GM19351 (cell line): ENCODE results near the gene NUDT3.
A peak's percentile ranks its signal among the peaks of the same experiment; 100 is the strongest.
"Not testable (repeated sequence)": the region's sequence is repeated elsewhere in the genome, so short reads cannot be mapped to it uniquely, and the experiment has no call there.

ENCODE experiments used
- ATAC-seq: cut with Tn5 transposase; IDR thresholded peaks from one replicate; pipeline ENCODE4 v1.9.1; 2021; ENCODE audit warnings: mild to moderate bottlenecking, moderate library complexity; ENCODE audit not compliant: unreplicated experiment

The NUDT3 gene

DNA sequence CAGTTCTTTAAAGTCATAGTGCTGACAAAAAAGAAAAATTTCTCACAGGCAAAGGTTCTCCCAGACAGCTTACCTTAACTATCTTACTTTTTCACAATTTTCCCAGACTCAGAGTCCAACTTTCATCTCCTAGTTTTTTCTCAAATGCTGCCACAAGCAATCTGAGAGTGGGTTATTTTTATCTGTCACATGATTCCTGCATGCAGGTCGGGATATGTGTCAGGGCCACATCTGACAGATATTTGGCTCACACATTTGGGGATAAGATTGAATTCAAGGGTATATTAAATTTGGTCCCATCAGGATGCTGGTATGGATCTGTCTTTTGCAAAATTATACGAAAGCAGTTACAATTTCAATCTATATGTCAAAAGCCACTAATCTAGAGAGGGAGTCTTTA is 93.5 kb downstream of the NUDT3 start:
- no peak for ATAC-seq

DNA sequence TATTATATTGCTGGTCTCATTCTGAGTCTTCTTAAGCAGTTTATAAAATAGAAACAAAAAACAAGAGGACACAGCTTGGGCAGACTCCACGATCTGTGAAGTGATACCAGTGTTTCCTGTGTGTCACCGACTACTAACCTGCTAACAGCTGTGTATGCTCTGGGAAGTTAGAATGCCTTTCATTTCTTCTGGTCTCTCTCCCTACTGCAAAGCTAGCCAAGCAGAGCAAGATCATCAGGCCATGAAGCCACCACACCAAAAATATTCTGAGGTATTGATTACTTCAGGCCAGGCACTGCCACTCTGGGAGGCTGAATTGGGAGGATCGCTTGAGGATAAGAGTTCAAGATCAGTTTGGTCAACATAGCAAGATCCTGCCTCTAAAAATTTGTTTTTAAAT is 96.7 kb downstream of the NUDT3 start:
- peak; percentile 89 for ATAC-seq

DNA sequence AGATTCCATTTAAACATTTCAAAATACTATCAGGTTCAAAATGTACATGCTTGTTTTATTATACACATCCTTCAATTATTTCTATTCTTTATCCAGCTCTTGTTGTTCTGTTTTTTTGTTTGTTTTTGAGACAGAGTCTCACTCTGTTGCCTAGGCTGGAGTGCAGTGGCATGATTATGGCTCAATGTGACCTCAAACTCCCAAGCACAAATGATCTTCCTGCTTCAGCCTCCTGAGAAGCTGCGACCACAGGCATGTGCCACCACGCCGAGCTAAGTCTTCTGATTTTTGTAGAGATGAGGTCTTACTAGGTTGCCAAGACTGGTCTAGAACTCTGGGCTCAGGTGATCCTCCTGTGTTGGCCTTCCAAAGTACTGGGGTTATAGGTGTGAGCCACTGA is 99.5 kb downstream of the NUDT3 start:
- ATAC-seq, result no peak

DNA sequence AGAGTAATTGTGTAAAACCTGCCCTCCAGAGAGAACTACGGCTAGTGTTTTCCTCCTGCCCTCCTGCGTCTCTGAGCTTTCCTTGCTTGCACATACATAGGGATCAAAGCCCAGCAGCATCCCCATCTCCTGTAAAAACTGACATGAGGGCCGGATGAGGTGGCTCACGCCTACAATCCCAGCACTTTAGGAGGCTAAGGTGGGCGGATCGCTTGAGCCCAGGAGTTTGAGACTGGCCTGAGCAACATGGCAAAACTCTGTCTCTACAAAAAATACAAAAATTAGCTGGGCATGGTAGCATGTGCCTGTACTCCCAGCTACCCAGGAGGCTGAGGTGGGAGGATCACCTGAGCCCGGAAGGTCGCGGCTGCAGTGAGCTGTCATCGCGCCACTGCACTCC is 103.3 kb downstream of the NUDT3 start:
- ATAC-seq, result no peak

DNA sequence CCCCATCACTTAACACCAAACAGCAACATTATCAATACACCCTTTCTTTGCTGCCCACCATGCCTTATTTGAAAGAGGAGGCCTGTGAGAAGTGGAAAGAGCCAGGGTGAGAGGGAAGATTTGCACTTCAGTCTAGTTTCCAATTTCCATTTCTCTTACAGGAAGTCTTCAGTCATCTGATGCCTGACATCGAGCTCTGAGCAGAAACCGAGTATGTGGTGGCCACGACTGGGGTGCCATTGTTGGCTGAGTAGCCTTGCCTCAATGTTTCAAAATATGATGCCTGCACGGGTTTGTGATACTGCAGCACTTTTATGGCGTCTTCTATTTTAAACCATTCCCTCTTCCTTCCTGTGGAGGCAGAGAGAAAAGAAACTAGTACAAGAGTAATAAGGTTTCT is 103.9 kb downstream of the NUDT3 start:
- ATAC-seq, result no peak

DNA sequence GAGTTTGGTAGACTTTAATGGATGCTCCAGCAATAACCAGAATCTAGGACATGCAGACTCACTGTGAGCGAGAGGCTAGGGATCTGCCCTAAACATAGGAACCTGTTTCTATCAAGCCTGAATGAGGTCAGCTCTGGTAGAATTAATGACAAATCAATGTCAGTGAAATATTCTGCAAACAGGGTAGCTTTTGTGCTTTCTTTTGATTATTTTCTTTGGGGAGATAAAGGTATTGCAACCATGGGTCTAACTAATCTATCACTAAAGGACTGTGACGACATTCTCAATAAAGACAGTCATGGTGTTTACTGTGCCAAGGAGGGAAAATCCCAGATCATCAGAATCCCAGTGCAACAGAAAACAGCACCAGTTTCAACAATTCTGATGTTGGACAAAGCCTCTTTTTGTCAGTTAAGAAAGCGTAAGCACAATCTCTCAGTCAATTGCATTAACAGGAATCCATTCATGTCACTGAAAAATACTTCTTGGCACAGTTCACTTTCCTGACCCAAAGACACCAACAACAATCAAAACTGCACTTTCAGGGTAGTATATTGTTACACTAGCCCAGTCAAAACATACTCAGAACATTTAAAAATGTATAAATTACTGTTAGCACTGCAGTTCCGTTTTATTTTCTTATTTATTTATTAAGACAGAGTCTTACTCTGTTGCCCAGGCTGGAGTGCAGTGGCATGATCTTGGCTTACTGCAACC is 106.9 kb downstream of the NUDT3 start:
- no peak for ATAC-seq

DNA sequence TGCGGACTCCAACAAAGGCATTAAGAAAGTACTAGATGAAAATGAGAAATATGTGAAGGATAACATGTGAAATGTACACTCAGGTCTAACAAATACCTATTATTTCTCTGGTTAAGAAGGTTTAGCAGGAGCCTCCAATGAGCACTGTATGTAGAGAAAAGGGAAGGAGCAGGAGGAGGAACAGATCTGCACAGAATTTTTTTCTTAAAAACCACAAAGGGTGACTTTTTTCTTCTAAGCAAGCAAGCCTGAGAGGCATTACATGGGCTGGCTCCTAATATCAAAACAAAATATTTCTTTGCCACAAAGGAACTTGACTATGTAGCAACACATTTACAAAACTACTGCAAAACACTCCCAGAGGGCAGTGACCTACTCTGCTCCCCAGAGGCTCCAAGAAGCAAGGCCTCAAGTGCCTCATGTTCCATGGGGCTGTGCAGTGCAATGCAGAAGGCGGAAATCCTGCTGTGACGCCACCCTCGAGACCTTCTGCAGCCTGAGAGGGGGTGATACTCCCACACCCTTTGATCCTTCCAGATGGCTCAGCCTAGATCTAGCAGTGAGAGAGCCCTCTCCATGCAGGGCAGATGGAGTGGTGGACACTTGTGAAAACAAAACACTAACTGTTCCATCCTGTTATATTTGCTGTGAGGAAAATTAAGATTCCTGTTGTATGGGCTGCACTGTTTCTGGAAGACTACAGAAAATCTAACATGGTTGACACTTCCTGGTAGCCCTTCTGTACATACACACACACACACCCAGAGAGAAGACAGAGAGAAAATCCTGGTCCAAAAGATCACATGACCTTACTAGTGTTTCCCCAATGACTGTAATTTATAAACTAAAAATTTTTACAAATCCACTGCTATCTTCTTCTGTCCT is 107.7 kb downstream of the NUDT3 start:
- ATAC-seq, result no peak

DNA sequence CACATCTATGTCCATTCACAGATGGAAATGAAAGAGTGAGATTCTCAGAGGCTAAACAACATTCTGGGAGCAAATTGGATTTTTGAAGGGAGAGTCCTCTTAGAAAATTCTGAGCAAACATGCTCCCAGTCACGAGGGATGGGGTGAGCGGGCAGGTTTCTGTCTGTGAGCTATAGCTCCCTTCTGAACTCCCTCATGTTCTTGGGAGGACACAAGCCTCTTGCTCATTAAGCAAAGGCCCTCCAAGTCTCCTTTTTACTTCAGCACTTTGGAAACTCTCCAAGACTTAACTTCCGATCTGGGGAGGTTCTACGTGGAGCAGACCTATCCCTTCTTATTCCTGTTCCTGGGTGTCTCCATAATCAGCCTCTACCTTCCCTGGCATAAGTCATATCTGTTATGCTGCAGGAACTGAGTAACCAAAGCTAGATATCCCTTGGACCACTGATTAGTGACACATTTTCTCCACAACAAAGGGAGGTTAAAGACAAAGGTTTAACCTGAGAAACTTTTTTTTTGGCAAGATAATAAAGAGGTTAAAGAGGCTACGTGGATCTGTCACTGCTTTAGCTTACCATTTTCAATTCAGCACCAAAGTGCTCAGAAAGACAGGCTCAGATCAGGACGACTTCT is 110.7 kb downstream of the NUDT3 start:
- no peak for ATAC-seq

DNA sequence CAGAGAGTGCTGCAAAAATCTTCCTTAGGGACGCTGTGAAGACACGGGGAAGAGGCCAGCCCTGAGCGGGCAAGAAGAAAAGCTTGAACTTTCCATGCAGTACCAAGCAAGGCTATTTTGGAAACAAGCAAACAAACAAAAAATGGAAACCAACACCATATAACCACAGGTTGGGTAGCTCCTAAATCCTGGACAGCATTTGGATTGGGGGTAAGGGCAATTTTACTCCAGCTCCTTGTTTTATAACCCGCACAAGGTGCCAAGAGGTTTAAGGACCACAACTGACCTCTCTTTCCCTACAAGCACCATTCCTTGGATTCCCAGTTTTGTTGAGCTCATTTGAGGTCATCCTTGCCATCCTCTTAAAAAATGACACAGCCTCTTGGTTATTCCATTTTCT is 112.3 kb downstream of the NUDT3 start:
- ATAC-seq, result no peak

DNA sequence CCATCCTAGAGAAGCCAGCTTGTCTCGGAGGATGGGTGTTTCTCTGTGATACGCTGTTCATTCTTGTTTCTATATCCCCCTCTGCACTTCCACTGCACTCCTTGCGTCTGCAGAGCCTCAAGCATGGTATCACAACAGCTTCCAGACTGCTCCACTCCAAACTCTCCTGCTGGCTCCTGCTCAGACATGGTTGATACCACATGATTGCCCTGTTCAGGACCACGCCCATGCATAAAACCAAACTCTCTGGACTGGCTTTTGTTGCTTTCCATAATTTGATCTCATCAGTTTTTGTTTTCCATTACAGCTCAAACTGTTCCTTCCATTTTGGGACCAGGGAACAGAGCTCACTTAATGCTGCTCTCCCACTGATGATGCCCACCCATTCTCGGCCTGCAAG is 113.6 kb downstream of the NUDT3 start:
- no peak for ATAC-seq

DNA sequence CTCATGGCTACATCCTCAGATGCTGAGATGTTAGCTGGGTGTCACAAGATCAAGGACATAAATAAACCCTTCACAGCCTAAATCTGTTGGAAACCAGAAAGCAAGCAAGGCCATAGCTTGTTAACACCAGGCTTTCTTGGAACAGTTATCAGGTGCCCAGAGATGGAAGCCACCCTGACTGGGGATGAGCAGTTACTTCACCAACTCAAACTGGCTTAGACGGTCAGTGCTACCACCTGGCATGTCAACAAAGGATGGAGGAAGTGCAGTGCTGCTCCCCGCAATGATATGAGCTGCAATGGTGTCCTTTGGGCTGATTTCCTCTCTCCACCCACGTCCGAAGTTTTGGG is 114.7 kb downstream of the NUDT3 start:
- no peak for ATAC-seq

DNA sequence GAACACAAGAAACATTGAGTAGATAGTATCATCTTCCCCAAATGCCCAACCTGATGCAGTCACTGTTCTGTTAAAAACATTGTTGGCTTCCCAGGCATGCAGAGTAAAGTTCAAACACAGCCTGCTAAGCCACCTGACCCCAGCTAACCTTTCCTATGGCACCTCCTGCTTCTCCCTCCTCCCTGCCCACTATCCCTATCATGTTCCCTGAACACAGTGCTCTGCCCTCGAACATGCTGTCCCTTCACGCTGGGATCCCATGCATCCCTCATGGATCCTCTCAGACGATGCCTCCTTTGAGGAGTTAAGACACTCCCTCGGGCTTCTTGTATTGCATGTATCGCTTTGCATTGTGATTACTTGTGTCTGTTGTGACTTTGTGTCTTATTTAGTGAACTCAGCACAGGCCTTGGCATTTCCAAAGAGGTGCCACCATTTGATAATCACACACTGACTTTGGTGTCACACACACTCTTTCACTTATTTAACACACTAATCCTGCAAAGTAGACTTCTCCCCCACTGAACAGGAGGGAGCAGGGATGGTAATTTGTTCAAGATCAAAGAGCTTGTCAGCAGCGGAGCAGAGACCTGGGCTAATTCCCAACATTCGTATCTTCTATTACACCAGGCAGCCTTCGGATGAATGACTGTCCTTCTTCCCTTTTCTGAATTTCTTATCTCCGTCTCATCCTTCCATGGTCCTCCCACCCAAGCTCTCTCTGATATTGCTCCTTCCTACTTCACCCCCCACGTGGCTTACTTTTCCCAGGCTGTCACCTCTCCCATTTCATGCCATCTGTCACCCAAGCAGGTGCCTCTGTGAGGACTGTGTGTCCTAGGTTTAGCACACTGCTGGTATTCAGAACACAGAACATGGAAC is 115.3 kb downstream of the NUDT3 start:
- no peak for ATAC-seq

DNA sequence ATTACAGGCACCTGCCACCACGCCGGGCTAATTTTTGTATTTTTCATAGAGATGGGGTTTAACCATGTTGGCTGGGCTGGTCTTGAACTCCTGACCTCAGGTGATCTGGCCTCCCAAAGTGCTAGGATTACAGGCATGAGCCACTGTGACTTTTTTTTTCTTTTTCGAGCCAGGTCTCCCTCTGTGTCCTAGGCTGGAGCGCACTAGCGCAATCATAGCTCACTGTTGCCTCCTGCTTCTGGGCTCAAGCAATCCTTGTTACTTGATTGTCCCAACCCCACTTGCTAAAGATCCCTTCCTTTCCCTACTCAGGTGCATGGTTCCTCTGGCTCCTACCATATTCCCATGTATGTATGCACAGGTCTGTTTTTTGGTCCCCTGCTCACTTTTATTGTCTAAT is 116.3 kb downstream of the NUDT3 start:
- no peak for ATAC-seq

DNA sequence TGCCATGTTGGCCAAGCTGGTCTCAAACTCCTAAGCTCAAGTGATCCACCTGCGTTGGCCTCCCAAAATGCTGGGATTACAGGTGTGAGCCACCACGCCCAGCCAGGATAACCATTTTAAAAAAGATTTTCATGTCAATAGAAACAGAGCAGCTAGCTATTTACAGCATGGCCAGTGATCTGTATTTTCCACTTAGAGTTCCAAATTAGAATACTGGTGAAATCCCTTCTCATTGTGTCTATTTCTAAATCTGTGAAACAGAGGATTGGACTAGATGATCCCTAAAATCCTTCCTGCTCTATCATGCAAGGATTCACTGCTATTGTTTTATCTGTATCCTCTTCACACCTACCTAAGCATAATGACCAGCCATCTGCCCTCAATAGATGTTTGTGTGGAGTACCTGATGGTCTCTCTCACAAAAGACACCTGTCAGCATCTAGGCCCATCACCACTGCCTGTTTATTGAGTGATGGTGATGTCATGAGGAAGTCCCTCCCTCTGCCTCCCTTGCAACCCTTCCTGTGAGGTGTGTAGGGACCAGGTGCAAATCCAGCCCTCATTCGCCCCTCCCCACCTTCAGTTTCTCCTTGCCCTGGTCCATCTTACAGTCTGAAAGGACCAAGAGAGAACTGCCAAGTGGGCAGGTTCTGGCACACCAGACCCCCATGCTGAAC is 117.2 kb downstream of the NUDT3 start:
- no peak for ATAC-seq

DNA sequence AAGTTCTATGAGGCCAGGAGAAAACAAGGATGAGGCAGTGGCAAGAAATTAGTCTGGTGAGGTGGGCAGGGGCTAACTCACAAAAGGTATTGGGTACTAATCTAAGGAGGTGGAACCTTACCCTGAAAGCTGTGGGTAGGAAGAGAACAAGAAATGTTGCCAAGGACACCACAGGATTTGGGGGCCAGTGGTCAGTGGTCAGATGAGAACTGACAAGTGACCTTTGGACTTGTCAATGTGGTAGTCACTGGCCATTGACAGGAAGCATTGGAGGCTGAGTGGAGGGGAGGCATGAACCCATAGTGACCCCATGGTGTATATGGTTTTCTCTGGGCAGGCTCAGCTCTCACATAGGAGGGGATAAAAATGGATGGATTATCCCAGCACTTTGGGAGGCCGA is 118.3 kb downstream of the NUDT3 start:
- ATAC-seq, result no peak

DNA sequence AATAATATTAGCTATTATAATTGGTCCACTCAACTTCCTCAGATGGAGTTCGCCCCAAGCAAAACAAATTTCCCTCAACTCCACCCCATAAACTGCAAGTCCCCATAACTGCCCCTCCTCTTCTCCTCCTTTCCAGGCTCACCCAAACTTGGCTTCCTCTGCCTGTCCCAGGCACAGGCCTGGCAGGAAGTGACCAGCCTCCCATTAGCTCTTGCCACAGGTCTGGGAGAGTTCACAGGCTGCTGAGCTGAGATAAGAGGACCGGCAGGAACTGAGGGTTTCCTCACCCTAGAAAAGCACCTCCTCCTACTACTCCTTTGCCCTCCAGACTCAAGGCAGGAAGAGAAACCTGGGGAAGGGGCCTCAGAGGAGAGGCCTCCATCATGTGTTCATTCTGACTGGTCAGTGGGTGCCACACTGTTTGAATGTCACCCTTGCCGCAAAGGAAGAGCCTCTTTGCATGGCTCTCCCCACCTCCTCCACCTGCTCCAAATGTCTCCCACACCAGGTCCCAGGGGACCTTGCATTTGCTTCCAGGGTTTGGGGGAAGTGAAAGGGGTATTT is 119.1 kb downstream of the NUDT3 start:
- ATAC-seq, result no peak

DNA sequence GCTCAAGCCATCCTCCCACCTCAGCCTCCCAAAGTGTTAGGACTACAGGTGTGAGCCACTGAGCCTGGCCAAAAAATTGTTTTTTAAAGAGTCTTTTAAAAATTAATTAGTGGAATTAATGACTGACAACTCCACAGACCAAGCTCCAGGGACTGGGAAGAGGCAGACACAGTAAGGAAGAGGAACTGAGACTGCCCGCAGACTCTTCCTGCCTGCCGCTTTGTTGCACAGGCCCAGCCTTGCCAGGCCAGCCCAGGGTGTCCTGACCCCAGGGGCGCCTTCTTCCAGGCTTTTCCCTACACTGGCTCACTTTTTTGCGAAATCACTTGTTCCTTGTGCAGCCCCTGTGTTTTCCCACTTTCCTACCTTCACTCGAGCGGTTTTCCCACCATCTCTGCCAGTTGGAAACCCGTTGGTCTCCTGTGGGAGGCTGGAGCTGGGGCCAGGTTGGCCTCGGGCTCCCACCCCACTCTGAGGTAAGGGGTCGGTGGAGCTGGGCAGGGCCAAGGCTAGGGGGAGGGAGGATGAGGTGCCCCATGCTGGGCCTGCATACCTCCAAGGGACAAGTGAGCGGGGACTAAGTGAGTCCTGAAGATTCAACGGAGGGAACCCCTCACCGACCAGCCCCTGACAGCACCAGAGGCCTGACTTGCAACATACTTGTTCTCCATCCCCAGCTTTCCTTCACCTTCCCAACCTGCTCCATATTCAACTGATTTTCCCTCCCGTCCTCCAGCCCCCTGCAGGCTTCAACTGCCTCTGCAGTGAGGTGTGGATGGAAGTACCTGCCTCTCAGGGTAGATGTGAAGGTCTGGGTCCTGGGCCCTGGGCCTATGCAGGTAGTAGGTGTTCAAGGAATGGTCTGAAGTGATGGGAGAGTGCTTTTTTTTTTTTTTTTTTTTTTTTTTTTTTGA is 120.2 kb downstream of the NUDT3 start:
- no peak for ATAC-seq

DNA sequence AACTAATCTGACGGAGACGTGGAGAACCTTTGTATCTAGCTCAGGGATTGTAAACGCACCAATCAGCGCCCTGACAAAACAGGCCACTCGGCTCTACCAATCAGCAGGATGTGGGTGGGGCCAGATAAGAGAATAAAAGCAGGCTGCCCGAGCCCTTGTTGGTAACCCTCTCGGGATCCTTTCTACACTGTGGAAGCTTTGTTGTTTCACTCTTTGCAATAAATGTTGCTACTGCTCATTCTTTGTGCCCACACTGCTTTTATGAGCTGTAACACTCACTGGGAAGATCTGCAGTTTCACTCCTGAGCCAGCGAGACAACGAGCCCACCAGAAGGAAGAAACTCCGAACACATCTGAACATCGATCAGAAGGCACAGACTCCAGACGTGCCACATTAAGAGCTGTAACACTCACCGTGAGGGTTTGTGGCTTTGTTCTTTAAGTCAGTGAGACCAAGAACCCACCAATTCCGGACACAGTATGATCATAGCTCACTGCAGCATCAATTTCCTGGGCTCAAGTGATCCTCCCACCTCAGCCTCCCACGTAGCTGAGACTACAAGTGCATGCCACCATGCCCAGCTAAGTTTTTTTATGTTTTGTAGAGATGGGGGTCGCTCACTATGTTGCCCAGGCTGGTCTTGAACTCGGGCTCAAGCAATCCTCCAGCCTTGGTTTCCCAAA is 122.7 kb downstream of the NUDT3 start:
- not testable (repeated sequence) for ATAC-seq

DNA sequence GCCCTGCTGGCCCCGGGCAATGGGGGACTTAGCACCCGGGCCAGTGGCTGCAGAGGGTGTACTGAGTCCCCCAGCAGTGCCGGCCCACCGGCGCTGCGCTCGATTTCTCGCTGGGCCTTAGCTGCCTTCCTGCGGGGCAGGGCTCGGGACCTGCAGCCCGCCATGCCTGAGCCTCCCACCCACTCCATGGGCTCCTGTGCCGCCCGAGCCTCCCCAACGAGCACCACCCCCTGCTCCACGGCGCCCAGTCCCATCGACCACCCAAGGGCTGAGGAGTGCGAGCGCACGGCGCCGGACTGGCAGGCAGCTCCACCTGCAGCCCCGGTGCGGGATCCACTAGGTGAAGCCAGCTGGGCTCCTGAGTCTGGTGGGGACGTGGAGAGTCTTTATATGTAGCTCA is 123.3 kb downstream of the NUDT3 start:
- ATAC-seq, result not testable (repeated sequence)
